HepG2 (cell line): ENCODE measurements around the gene MFAP1. TPM values are rescaled to one million over a fixed set of nuclear protein-coding genes. Genes with fewer than 3 reads are reported as not detected.

ENCODE experiments used
- AGO2 ChIP-seq: fragments of 200-400 bp; formaldehyde crosslinking; optimal IDR thresholded peaks from 2 replicates; pipeline ENCODE3; 2017; ENCODE audit warnings: mild to moderate bottlenecking, low read depth, low read length, moderate library complexity
- ARNTL ChIP-seq: sonication (generic); formaldehyde crosslinking; IDR thresholded peaks from 2 replicates; pipeline ENCODE4 v1.4.0; 2020; ENCODE audit warnings: mild to moderate bottlenecking, missing genetic modification reagents
- ASH2L ChIP-seq: fragments of 300-600, 200-600 bp; sonication (generic); IDR thresholded peaks from 2 replicates; pipeline ENCODE4 v1.7.0; 2017; ENCODE audit warnings: low read depth, mild to moderate bottlenecking, moderate library complexity, mixed read lengths, low read length; ENCODE audit not compliant: insufficient read length
- FOSL2 ChIP-seq: sonication (generic); formaldehyde crosslinking; IDR thresholded peaks from 2 replicates; pipeline ENCODE4 v1.4.0; 2020; ENCODE audit warnings: missing genetic modification reagents
- HNF1B ChIP-seq: sonication (generic); formaldehyde crosslinking; IDR thresholded peaks from 2 replicates; pipeline ENCODE4 v1.5.1; 2020; ENCODE audit warnings: mild to moderate bottlenecking, moderate library complexity, missing genetic modification reagents
- MYNN ChIP-seq: sonication (generic); formaldehyde crosslinking; IDR thresholded peaks from 2 replicates; pipeline ENCODE4 v1.4.0; 2020; ENCODE audit warnings: mild to moderate bottlenecking, low read depth, missing genetic modification reagents
- PHB2 ChIP-seq: fragments of 450-650 bp; IDR thresholded peaks from 2 replicates; pipeline ENCODE4 v1.6.1; 2018; ENCODE audit not compliant: partially characterized antibody
- PRDM10 ChIP-seq: sonication (generic); formaldehyde crosslinking; IDR thresholded peaks from 2 replicates; pipeline ENCODE4 v1.4.0; 2020; ENCODE audit warnings: low read depth, missing genetic modification reagents
- REST ChIP-seq, 2 experiments: IDR thresholded peaks; 2 replicates each; pipeline ENCODE4 v1.6.1; 2011 to 2012; ENCODE audit warnings: low read length in 2 of 2, borderline replicate concordance in 1 of 2, low read depth in 1 of 2, mild to moderate bottlenecking in 1 of 2, moderate library complexity in 1 of 2
- SMARCC2 ChIP-seq: fragments of 450-650 bp; IDR thresholded peaks from 2 replicates; pipeline ENCODE4 v1.6.1; 2017; ENCODE audit warnings: antibody characterized with exemption, mild to moderate bottlenecking
- TP53 ChIP-seq: sonication (generic); formaldehyde crosslinking; conservative IDR thresholded peaks from 2 replicates; pipeline ENCODE4 v1.4.0; 2020; ENCODE audit warnings: missing genetic modification reagents
- ZHX1 ChIP-seq: sonication (generic); formaldehyde crosslinking; IDR thresholded peaks from 2 replicates; pipeline ENCODE4 v1.8.1; 2022; ENCODE audit warnings: low read depth, mild to moderate bottlenecking, missing genetic modification reagents
- ZNF878 ChIP-seq: sonication (generic); formaldehyde crosslinking; IDR thresholded peaks from 2 replicates; pipeline ENCODE4 v1.8.1; 2023; ENCODE audit warnings: mild to moderate bottlenecking, missing genetic modification reagents, moderate library complexity
- polyA plus RNA-seq, 8 experiments: library from polyadenylated mRNA; depleted of rRNA in 3 of 8; stranded (reverse) in 7 of 8; unstranded in 1 of 8; fragments of >200 nt; fragmentation: Illumina TruSeq in 4 of 8; extraction: Trizol in 4 of 8; gene quantifications; 2 replicates each; pipeline versions ENCODE4 v1.2.1 to v1.2.3, GENCODE V29; 2011 to 2016; ENCODE audit warnings: low read depth in 4 of 8, missing spikeins in 1 of 8, mixed read lengths in 1 of 8; ENCODE audit not compliant: insufficient read depth in 1 of 8
- total RNA-seq, 5 experiments: library from RNA; depleted of rRNA; stranded (reverse); fragments of >200 nt; fragmentation: Illumina TruSeq; extraction: Trizol; gene quantifications; 2 replicates each; pipeline ENCODE4 v1.2.3, GENCODE V29; 2016; ENCODE audit warnings: low read depth in 1 of 5

MFAP1 gene
- total and polyA plus RNA-seq, 2 of the 13 experiments (the other 11 are each of a cell fraction or from before 2014, with no cell fraction given), result 11.8 to 39.5 TPM

GRCh38 chr15:43824302-43825246 is at the start of gene MFAP1 (continued):
- TF ChIP-seq ZHX1 (CRISPR knock-in tag) (0 out of 2 replicates have a peak, but pooled peaks have one; percentile 50), FOSL2 (CRISPR knock-in tag) (peak; percentile 76), HNF1B (CRISPR knock-in tag) (peak; percentile 72; the same call in 1 of the 2 replicates), ASH2L (peak; percentile 97), AGO2 (no peak), SMARCC2 (no peak), TP53 (no peak), PHB2 (no peak), MYNN (no peak), ARNTL (CRISPR knock-in tag) (0 out of 2 replicates have a peak, but pooled peaks have one; percentile 19), REST (IDR thresholded peaks at IDR 0.05; ENCODE audit: borderline replicate concordance in 1 of 2, low read depth in 1 of 2, low read length in 2 of 2) (peak in 1 of 2 experiments; percentile 64; a peak in 1 of 4 replicates), ZNF878 (peak; percentile 66; the same call in 1 of the 2 replicates), PRDM10 (CRISPR knock-in tag) (0 out of 2 replicates have a peak, but pooled peaks have one; percentile 20)
